ENCODE data around the gene ORAI3.
A peak's percentile ranks its signal among the peaks of the same experiment; 100 is the strongest.

ORAI3 gene

GRCh38 chr16:30983289-30983889, 34.5 kb downstream of the ORAI3 start:
- H3K36me3 ChIP-seq (ENCODE audit: control insufficient read depth in 1 of 2, insufficient read depth in 2 of 2, low read length in 2 of 2), result peaks cover 16 to 48% of the 10 kb centered on the region in 2 donors
- no peaks in the 10 kb centered on the region for H3K9me3 ChIP-seq (ENCODE audit: control insufficient read depth in 1 of 2, low read length in 2 of 2)
- H3K4me1 ChIP-seq (ENCODE audit: control insufficient read depth in 1 of 2, insufficient read depth in 2 of 2, low read length in 2 of 2), result peaks cover 9 to 11% of the 10 kb centered on the region in 2 donors
- no peak overlapping the region for H3K4me3 ChIP-seq (ENCODE audit: low read depth in 1 of 2, low read length in 2 of 2)
- no peaks in the 10 kb centered on the region for H3K27me3 ChIP-seq (ENCODE audit: control insufficient read depth in 1 of 2, insufficient read depth in 2 of 2, low read length in 2 of 2)
- no peak overlapping the region for H3K27ac ChIP-seq (ENCODE audit: low read depth, low read length)
- no peak overlapping the region for H3K9ac ChIP-seq (ENCODE audit: low read depth in 1 of 2, low read length in 2 of 2)

DNA sequence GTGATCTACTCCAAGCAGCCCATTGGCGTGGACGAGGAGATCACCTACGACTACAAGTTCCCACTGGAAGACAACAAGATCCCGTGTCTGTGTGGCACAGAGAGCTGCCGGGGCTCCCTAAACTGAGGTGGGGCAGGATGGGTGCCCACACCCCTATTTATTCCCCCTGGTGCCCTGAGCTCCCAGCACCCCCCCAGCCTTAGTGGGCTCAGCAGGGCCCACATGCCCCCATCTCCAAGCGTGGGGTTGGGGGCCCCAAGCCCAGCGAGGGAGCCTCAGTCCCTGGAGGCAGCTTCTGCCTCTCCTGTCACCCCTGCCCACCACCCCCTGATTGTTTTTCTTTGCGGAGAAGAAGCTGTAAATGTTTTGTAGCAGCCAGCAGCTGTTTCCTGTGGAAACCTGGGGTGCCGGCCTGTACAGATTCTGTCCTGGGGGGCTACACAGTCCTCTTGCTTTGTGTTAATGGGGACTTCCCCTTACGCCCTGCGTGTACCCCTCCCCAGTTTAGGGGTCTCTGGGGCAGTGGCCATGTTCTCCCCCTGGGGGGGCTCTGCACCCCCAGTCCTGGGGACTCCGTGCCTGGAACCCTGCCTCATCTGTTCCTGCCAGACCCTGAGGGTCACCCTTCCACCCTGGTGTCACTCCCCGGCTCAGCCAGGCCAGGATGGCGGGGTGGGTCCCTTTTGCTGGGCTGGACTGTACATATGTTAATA, 35.2 kb downstream of the ORAI3 start:
- Histone ChIP-seq H3K27ac (ENCODE audit: low read depth, low read length) (no peak overlapping the region), H3K4me3 (ENCODE audit: low read depth in 1 of 2, low read length in 2 of 2) (no peak overlapping the region), H3K36me3 (ENCODE audit: control insufficient read depth in 1 of 2, insufficient read depth in 2 of 2, low read length in 2 of 2) (peaks cover 16 to 43% of the 10 kb centered on the region in 2 donors), H3K27me3 (ENCODE audit: control insufficient read depth in 1 of 2, insufficient read depth in 2 of 2, low read length in 2 of 2) (no peaks in the 10 kb centered on the region), H3K9ac (ENCODE audit: low read depth in 1 of 2, low read length in 2 of 2) (no peak overlapping the region), H3K9me3 (ENCODE audit: control insufficient read depth in 1 of 2, low read length in 2 of 2) (no peaks in the 10 kb centered on the region), H3K4me1 (ENCODE audit: control insufficient read depth in 1 of 2, insufficient read depth in 2 of 2, low read length in 2 of 2) (peaks cover 9 to 11% of the 10 kb centered on the region in 2 donors)

- Histone ChIP-seq H3K27me3 (ENCODE audit: control insufficient read depth in 1 of 2, insufficient read depth in 2 of 2, low read length in 2 of 2) (no peaks in the 10 kb centered on the region), H3K36me3 (ENCODE audit: control insufficient read depth in 1 of 2, insufficient read depth in 2 of 2, low read length in 2 of 2) (peaks cover 16 to 38% of the 10 kb centered on the region in 2 donors), H3K4me3 (ENCODE audit: low read depth in 1 of 2, low read length in 2 of 2) (peak within 1 kb of the TSS; percentile 61 to 73), H3K27ac (ENCODE audit: low read depth, low read length) (peak within 1 kb of the TSS; percentile 47), H3K4me1 (ENCODE audit: control insufficient read depth in 1 of 2, insufficient read depth in 2 of 2, low read length in 2 of 2) (peaks cover 9 to 11% of the 10 kb centered on the region in 2 donors), H3K9me3 (ENCODE audit: control insufficient read depth in 1 of 2, low read length in 2 of 2) (no peaks in the 10 kb centered on the region), H3K9ac (ENCODE audit: low read depth in 1 of 2, low read length in 2 of 2) (peak within 1 kb of the TSS; percentile 51 to 68)
These were observed 36.0 kb downstream of the ORAI3 start, which contains the start of gene HSD3B7 for GRCh38 chr16:30984669-30985400. HSD3B7 (plus strand) TSS chr16:30985207; CDS start chr16:30985659, 452 bp downstream.

GRCh38 chr16:30985401-30986128, 36.7 kb downstream of the ORAI3 start:
- H3K9me3 ChIP-seq (ENCODE audit: control insufficient read depth in 1 of 2, low read length in 2 of 2), result no peaks in the 10 kb centered on the region
- H3K27me3 ChIP-seq (ENCODE audit: control insufficient read depth in 1 of 2, insufficient read depth in 2 of 2, low read length in 2 of 2), result no peaks in the 10 kb centered on the region
- H3K27ac ChIP-seq (ENCODE audit: low read depth, low read length), result peak overlapping the region; percentile 47
- peak overlapping the region; percentile 51 to 68 for H3K9ac ChIP-seq (ENCODE audit: low read depth in 1 of 2, low read length in 2 of 2)
- H3K4me1 ChIP-seq (ENCODE audit: control insufficient read depth in 1 of 2, insufficient read depth in 2 of 2, low read length in 2 of 2), result peaks cover 9 to 11% of the 10 kb centered on the region in 2 donors
- peak overlapping the region; percentile 61 to 73 for H3K4me3 ChIP-seq (ENCODE audit: low read depth in 1 of 2, low read length in 2 of 2)
- peaks cover 11 to 31% of the 10 kb centered on the region in 2 donors for H3K36me3 ChIP-seq (ENCODE audit: control insufficient read depth in 1 of 2, insufficient read depth in 2 of 2, low read length in 2 of 2)

DNA sequence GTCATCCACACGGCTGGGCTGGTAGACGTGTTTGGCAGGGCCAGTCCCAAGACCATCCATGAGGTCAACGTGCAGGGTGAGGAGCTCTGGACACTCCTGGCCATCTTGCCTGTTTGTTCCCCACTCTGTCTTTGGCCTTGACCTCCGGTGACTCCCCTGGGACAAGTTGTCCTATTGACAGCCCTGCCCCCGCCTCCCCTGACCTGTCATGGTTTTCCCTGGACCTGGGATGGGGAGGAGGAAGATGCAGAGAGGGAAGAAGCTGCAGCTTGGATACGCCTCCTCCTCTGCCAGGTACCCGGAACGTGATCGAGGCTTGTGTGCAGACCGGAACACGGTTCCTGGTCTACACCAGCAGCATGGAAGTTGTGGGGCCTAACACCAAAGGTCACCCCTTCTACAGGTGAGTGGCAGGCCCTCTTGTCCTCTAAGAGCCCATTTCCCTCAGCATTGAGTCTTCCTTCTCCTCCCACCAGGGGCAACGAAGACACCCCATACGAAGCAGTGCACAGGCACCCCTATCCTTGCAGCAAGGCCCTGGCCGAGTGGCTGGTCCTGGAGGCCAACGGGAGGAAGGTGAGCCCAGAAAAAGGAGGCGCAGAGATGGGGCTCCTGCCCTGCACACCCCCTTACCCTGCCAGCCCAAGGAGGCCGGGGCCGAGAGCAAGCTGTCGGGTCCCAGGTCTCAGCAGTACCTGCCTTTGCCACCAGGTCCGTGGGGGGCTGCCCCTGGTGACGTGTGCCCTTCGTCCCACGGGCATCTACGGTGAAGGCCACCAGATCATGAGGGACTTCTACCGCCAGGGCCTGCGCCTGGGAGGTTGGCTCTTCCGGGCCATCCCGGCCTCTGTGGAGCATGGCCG, 37.5 kb downstream of the ORAI3 start:
- H3K27ac ChIP-seq (ENCODE audit: low read depth, low read length), result no peak overlapping the region
- H3K36me3 ChIP-seq (ENCODE audit: control insufficient read depth in 1 of 2, insufficient read depth in 2 of 2, low read length in 2 of 2), result peaks cover 7 to 24% of the 10 kb centered on the region in 2 donors

DNA sequence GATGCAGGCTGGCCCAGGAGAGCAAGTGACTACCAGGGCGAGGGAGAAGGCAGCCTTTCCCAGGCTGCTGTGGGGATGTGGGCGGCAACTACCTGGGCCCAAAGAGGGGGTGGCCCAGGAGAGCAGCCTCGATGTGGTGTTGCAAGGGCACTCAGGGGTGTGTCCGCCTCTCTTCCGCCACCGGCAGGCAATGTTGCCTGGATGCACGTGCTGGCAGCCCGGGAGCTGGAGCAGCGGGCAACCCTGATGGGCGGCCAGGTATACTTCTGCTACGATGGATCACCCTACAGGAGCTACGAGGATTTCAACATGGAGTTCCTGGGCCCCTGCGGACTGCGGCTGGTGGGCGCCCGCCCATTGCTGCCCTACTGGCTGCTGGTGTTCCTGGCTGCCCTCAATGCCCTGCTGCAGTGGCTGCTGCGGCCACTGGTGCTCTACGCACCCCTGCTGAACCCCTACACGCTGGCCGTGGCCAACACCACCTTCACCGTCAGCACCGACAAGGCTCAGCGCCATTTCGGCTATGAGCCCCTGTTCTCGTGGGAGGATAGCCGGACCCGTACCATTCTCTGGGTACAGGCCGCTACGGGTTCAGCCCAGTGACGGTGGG, 38.8 kb downstream of the ORAI3 start:
- no peaks in the 10 kb centered on the region for H3K27me3 ChIP-seq (ENCODE audit: control insufficient read depth in 1 of 2, insufficient read depth in 2 of 2, low read length in 2 of 2)
- H3K9me3 ChIP-seq (ENCODE audit: control insufficient read depth in 1 of 2, low read length in 2 of 2), result no peaks in the 10 kb centered on the region
- H3K4me3 ChIP-seq (ENCODE audit: low read depth in 1 of 2, low read length in 2 of 2), result no peak overlapping the region
- H3K4me1 ChIP-seq (ENCODE audit: control insufficient read depth in 1 of 2, insufficient read depth in 2 of 2, low read length in 2 of 2), result peaks cover 9 to 11% of the 10 kb centered on the region in 2 donors
- H3K9ac ChIP-seq (ENCODE audit: low read depth in 1 of 2, low read length in 2 of 2), result no peak overlapping the region
- H3K36me3 ChIP-seq (ENCODE audit: control insufficient read depth in 1 of 2, insufficient read depth in 2 of 2, low read length in 2 of 2), result peaks cover 4 to 15% of the 10 kb centered on the region in 2 donors
- no peak overlapping the region for H3K27ac ChIP-seq (ENCODE audit: low read depth, low read length)

More for the DNA sequence above, 37.5 kb downstream of the ORAI3 start:
- no peaks in the 10 kb centered on the region for H3K27me3 ChIP-seq (ENCODE audit: control insufficient read depth in 1 of 2, insufficient read depth in 2 of 2, low read length in 2 of 2)
- peak overlapping the region in 1 of 2 donors; percentile 61 for H3K4me3 ChIP-seq (ENCODE audit: low read depth in 1 of 2, low read length in 2 of 2)
- H3K9ac ChIP-seq (ENCODE audit: low read depth in 1 of 2, low read length in 2 of 2), result peak overlapping the region; percentile 51 to 68
- H3K4me1 ChIP-seq (ENCODE audit: control insufficient read depth in 1 of 2, insufficient read depth in 2 of 2, low read length in 2 of 2), result peaks cover 9 to 11% of the 10 kb centered on the region in 2 donors
- no peaks in the 10 kb centered on the region for H3K9me3 ChIP-seq (ENCODE audit: control insufficient read depth in 1 of 2, low read length in 2 of 2)

- no peaks in the 10 kb centered on the region for H3K9me3 ChIP-seq (ENCODE audit: control insufficient read depth in 1 of 2, low read length in 2 of 2)
- H3K9ac ChIP-seq (ENCODE audit: low read depth in 1 of 2, low read length in 2 of 2), result no peak overlapping the region
- H3K4me3 ChIP-seq (ENCODE audit: low read depth in 1 of 2, low read length in 2 of 2), result no peak overlapping the region
- peaks cover 9 to 11% of the 10 kb centered on the region in 2 donors for H3K4me1 ChIP-seq (ENCODE audit: control insufficient read depth in 1 of 2, insufficient read depth in 2 of 2, low read length in 2 of 2)
- no peak overlapping the region for H3K27ac ChIP-seq (ENCODE audit: low read depth, low read length)
- H3K27me3 ChIP-seq (ENCODE audit: control insufficient read depth in 1 of 2, insufficient read depth in 2 of 2, low read length in 2 of 2), result no peaks in the 10 kb centered on the region
- peaks cover 0 to 2% of the 10 kb centered on the region in 2 donors for H3K36me3 ChIP-seq (ENCODE audit: control insufficient read depth in 1 of 2, insufficient read depth in 2 of 2, low read length in 2 of 2)
These were observed 40.7 kb downstream of the ORAI3 start for GRCh38 chr16:30989469-30990047.

GRCh38 chr16:30990105-30990504, 41.2 kb downstream of the ORAI3 start:
- H3K27ac ChIP-seq (ENCODE audit: low read depth, low read length), result no peak overlapping the region
- H3K9me3 ChIP-seq (ENCODE audit: control insufficient read depth in 1 of 2, low read length in 2 of 2), result no peaks in the 10 kb centered on the region
- peaks cover 0 to 2% of the 10 kb centered on the region in 2 donors for H3K36me3 ChIP-seq (ENCODE audit: control insufficient read depth in 1 of 2, insufficient read depth in 2 of 2, low read length in 2 of 2)
- H3K9ac ChIP-seq (ENCODE audit: low read depth in 1 of 2, low read length in 2 of 2), result no peak overlapping the region
- no peak overlapping the region for H3K4me3 ChIP-seq (ENCODE audit: low read depth in 1 of 2, low read length in 2 of 2)
- peaks cover 9 to 10% of the 10 kb centered on the region in 2 donors for H3K4me1 ChIP-seq (ENCODE audit: control insufficient read depth in 1 of 2, insufficient read depth in 2 of 2, low read length in 2 of 2)
- H3K27me3 ChIP-seq (ENCODE audit: control insufficient read depth in 1 of 2, insufficient read depth in 2 of 2, low read length in 2 of 2), result no peaks in the 10 kb centered on the region
